Osteoblast (primary cell): ENCODE data around the gene ZNF527. TPM values are rescaled to one million over a fixed set of nuclear protein-coding genes. Genes with fewer than 3 reads are reported as not detected.
A peak's percentile ranks its signal among the peaks of the same experiment; 100 is the strongest.

Source experiments
- DNase-seq: peaks from one replicate; pipeline ENCODE4 v3.0.0; 2011; ENCODE audit warnings: low spot score, mixed read lengths; ENCODE audit not compliant: insufficient read length; ENCODE audit errors: missing footprints
- H2AFZ ChIP-seq: 2 replicates; pipeline ENCODE4 v1.6.0; 2011; ENCODE audit warnings: mild to moderate bottlenecking, low read length
- H3K27ac ChIP-seq: 2 replicates; pipeline ENCODE4 v1.5.1; 2011; ENCODE audit warnings: mild to moderate bottlenecking, low read depth, low read length, moderate library complexity
- H3K27me3 ChIP-seq: 2 replicates; pipeline ENCODE4 v1.6.0; 2012; ENCODE audit warnings: mild to moderate bottlenecking, control low read depth, inconsistent platforms, low read length, moderate library complexity; ENCODE audit not compliant: insufficient read depth
- H3K36me3 ChIP-seq: 2 replicates; pipeline ENCODE4 v1.5.1; 2011; ENCODE audit warnings: mild to moderate bottlenecking, low read length, control low read depth, moderate library complexity; ENCODE audit not compliant: insufficient read depth
- H3K4me1 ChIP-seq: 2 replicates; pipeline ENCODE4 v1.5.1; 2011; ENCODE audit warnings: mild to moderate bottlenecking, low read length, control low read depth, moderate library complexity; ENCODE audit not compliant: insufficient read depth
- H3K4me2 ChIP-seq: 2 replicates; pipeline ENCODE4 v1.6.0; 2011; ENCODE audit warnings: mild to moderate bottlenecking, low read length; ENCODE audit not compliant: insufficient read depth
- H3K4me3 ChIP-seq: fragments of 200-600 bp; sonication (generic); 3 replicates; pipeline ENCODE4 v1.5.1; 2012; ENCODE audit warnings: mild to moderate bottlenecking, low read length, inconsistent platforms; ENCODE audit not compliant: insufficient read depth
- H3K79me2 ChIP-seq: 2 replicates; pipeline ENCODE4 v1.6.0; 2012; ENCODE audit warnings: mild to moderate bottlenecking, low read length, control low read depth, inconsistent platforms; ENCODE audit not compliant: insufficient read depth
- H3K9me3 ChIP-seq: 2 replicates; pipeline ENCODE4 v1.5.1; 2011; ENCODE audit warnings: low read depth, low read length, control low read depth
- H4K20me1 ChIP-seq: 2 replicates; pipeline ENCODE4 v1.6.0; 2012; ENCODE audit warnings: mild to moderate bottlenecking, low read length, control low read depth; ENCODE audit not compliant: insufficient read depth
- CTCF ChIP-seq: IDR thresholded peaks from 2 replicates; pipeline ENCODE4 v1.5.1; 2011; ENCODE audit warnings: mild to moderate bottlenecking, low read depth, low read length, moderate library complexity; ENCODE audit errors: extremely low read depth
- total RNA-seq: library from RNA; depleted of rRNA; stranded (reverse); fragments of >200 nt; gene quantifications from 2 replicates; pipeline ENCODE4 v1.2.3, GENCODE V29; 2012

The ZNF527 gene
- total RNA-seq, result 5.4 and 7.4 TPM in 2 replicates

GRCh38 chr19:37370880-37371661, at the start of gene ZNF527:
ZNF527 (plus strand) TSS chr19:37371099; CDS start chr19:37374199, 3,100 bp downstream.
- peak within 1 kb of the TSS; percentile 65 for H3K27ac ChIP-seq

DNA sequence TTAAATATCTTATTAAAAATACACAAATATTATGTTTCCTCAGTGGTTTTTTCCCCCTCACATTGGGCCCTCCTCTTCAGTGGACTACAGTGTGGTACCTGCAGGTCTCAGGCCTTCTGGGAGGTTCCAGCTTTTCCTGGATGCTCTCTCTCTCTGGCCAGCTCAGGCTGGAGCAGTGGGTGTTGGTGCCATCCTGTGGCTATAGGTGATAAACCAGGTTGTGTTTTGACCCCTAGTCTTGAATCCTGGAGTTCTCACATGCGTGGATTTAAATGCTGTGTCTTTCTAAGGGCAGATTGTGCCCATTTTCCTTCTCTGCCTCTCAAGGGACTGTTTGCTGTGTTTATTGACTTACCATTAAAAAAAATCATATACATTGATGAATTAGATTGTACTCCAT, 41.2 kb upstream of the ZNF527 start:
- DNase-seq, result no peak

More at GRCh38 chr19:37370880-37371661, at the start of gene ZNF527:
- peak within 1 kb of the TSS; percentile 87 for H3K4me2 ChIP-seq
- peak within 1 kb of the TSS; percentile 86 for H3K4me3 ChIP-seq
- H2AFZ ChIP-seq, result peak within 1 kb of the TSS; percentile 100
- TF ChIP-seq CTCF, result no peak
- peaks cover 8% of the 10 kb centered on the region for H3K79me2 ChIP-seq
- no peaks in the 10 kb centered on the region for H3K27me3 ChIP-seq
- peak; percentile 98 for DNase-seq
- peaks cover 16% of the 10 kb centered on the region for H3K36me3 ChIP-seq
- no peaks in the 10 kb centered on the region for H3K9me3 ChIP-seq
- peaks cover 5% of the 10 kb centered on the region for H3K4me1 ChIP-seq
- H4K20me1 ChIP-seq, result no peaks in the 10 kb centered on the region

DNA sequence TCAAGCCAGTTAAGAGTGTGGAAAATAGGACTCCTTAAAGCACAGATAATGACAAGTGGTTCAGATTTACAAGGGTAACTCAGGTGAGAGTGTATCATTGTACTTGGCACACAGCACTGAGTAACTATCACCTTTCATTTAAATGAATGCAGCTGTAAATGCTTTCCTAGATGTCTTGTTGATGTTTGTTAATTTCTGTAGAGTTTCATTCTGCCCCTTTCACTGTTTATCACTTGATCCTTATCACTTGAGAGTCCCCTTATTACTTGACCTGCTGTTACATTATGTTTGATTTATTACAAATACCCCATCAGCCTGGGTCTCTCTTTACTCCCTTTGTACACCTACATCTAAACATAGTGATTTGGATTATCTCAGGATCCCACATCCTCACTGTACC, 38.1 kb upstream of the ZNF527 start:
- Histone ChIP-seq H3K36me3 (peaks cover 8% of the 10 kb centered on the region), H3K27ac (no peak overlapping the region), H3K4me3 (no peak overlapping the region), H3K4me2 (no peak overlapping the region), H4K20me1 (peaks cover 6% of the 10 kb centered on the region), H2AFZ (no peak overlapping the region), H3K27me3 (no peaks in the 10 kb centered on the region), H3K9me3 (no peaks in the 10 kb centered on the region), H3K4me1 (peaks cover 11% of the 10 kb centered on the region), H3K79me2 (peaks cover 27% of the 10 kb centered on the region)
- DNase-seq, result peak; percentile 3
- TF ChIP-seq CTCF, result no peak

More for the DNA sequence above, 41.2 kb upstream of the ZNF527 start:
- Histone ChIP-seq H3K36me3 (peaks cover 23% of the 10 kb centered on the region), H3K4me2 (no peak overlapping the region), H3K9me3 (no peaks in the 10 kb centered on the region), H3K79me2 (peaks cover 3% of the 10 kb centered on the region), H2AFZ (no peak overlapping the region), H4K20me1 (peaks cover 2% of the 10 kb centered on the region), H3K27ac (no peak overlapping the region), H3K4me3 (no peak overlapping the region), H3K27me3 (no peaks in the 10 kb centered on the region), H3K4me1 (peaks cover 5% of the 10 kb centered on the region)
- TF ChIP-seq CTCF, result peak; percentile 8

- Histone ChIP-seq H3K79me2 (peaks cover 32% of the 10 kb centered on the region), H4K20me1 (peaks cover 7% of the 10 kb centered on the region), H3K27ac (no peak overlapping the region), H3K4me2 (no peak overlapping the region), H3K27me3 (no peaks in the 10 kb centered on the region), H3K9me3 (no peaks in the 10 kb centered on the region), H3K36me3 (peaks cover 2% of the 10 kb centered on the region), H3K4me3 (no peak overlapping the region), H2AFZ (no peak overlapping the region), H3K4me1 (peaks cover 11% of the 10 kb centered on the region)
- TF ChIP-seq CTCF, result no peak
- no peak for DNase-seq
Observed at GRCh38 chr19:37333457-37333856, 37.4 kb upstream of the ZNF527 start.
